SK-N-SH (cell line): Measurements from ENCODE around the gene PSMB10. TPM values are rescaled to one million over a fixed set of nuclear protein-coding genes. Genes with fewer than 3 reads are reported as not detected.

Experiments used
- CTCF ChIA-PET: fragments of 300-600, 350-600 bp; formaldehyde crosslinking; extraction: SDS; loops from one replicate; lab custom pipeline; 2021; lab: Yijun Ruan, JAX
- POLR2A ChIA-PET: fragments of 350-600 bp; sonication (Branson Sonifier 250); formaldehyde crosslinking; extraction: SDS; loops from one replicate; lab custom pipeline; 2020; ENCODE audit warnings: antibody characterized with exemption, inconsistent platforms; lab: Yijun Ruan, JAX
- DNase-seq: peaks from one replicate; pipeline ENCODE4 v3.0.0; 2012
- H2AFZ ChIP-seq: fragments of 200-600 bp; sonication (generic); 2 replicates; pipeline ENCODE4 v1.8.1; 2016; ENCODE audit warnings: antibody characterized with exemption, mild to moderate bottlenecking, low read depth
- H3F3A ChIP-seq: fragments of 200-600 bp; sonication (generic); replicated peaks from 2 replicates; pipeline ENCODE3; 2016; ENCODE audit warnings: antibody characterized with exemption, mild to moderate bottlenecking; ENCODE audit not compliant: insufficient read depth
- H3K27ac ChIP-seq, 2 experiments: fragments of 200-500 bp in 1 of 2; fragments of 200-600 bp in 1 of 2; sonication (Bioruptor generic) in 1 of 2; sonication (generic), shearing (Covaris generic) in 1 of 2; 2 replicates each; pipeline versions ENCODE4 v1.5.1 to v1.6.1; 2014 to 2016; ENCODE audit warnings: low read depth in 2 of 2, inconsistent platforms in 1 of 2, low read length in 1 of 2, mild to moderate bottlenecking in 1 of 2, mixed read lengths in 1 of 2
- H3K27me3 ChIP-seq: fragments of 200-600 bp; sonication (generic), shearing (Covaris generic); 2 replicates; pipeline ENCODE4 v1.6.1; 2016; ENCODE audit warnings: mixed run types; ENCODE audit not compliant: insufficient read depth
- H3K36me3 ChIP-seq, 2 experiments: fragments of 200-500 bp in 1 of 2; fragments of 200-600 bp in 1 of 2; sonication (Bioruptor generic) in 1 of 2; sonication (generic) in 1 of 2; replicated peaks in 1 of 2; 2 replicates each; pipeline versions ENCODE3 to v1.5.1; 2014 to 2016; ENCODE audit warnings: low read length in 1 of 2, mild to moderate bottlenecking in 1 of 2; ENCODE audit not compliant: insufficient read depth in 2 of 2, control insufficient read depth in 1 of 2
- H3K4me1 ChIP-seq, 2 experiments: fragments of 200-500 bp in 1 of 2; fragments of 200-600 bp in 1 of 2; sonication (Bioruptor generic) in 1 of 2; sonication (generic), shearing (Covaris generic) in 1 of 2; 2 replicates each; pipeline versions ENCODE4 v1.5.1 to v1.6.1; 2014 to 2016; ENCODE audit warnings: low read depth in 1 of 2, low read length in 1 of 2, mixed run types in 1 of 2; ENCODE audit not compliant: insufficient read depth in 2 of 2, control insufficient read depth in 1 of 2
- H3K4me2 ChIP-seq: fragments of 200-600 bp; sonication (generic), shearing (Covaris generic); 2 replicates; pipeline ENCODE4 v1.6.1; 2017; ENCODE audit warnings: mixed run types
- H3K4me3 ChIP-seq, 2 experiments: fragments of 200-500 bp in 1 of 2; fragments of 200-600 bp in 1 of 2; sonication (Bioruptor generic) in 1 of 2; sonication (generic), shearing (Covaris generic) in 1 of 2; 2 replicates each; pipeline versions ENCODE4 v1.5.1 to v1.8.1; 2014 to 2016; ENCODE audit warnings: low read depth in 2 of 2, inconsistent platforms in 1 of 2, low read length in 1 of 2, mild to moderate bottlenecking in 1 of 2, mixed read lengths in 1 of 2, moderate library complexity in 1 of 2
- H3K79me2 ChIP-seq: fragments of 200-600 bp; sonication (generic); 2 replicates; pipeline ENCODE4 v1.8.1; 2017; ENCODE audit warnings: mild to moderate bottlenecking; ENCODE audit not compliant: insufficient read depth
- H3K9ac ChIP-seq: fragments of 200-600 bp; sonication (generic); 2 replicates; pipeline ENCODE4 v1.6.1; 2017; ENCODE audit warnings: mixed run types
- H3K9me2 ChIP-seq: fragments of 200-600 bp; sonication (generic); 2 replicates; pipeline ENCODE4 v1.6.1; 2017; ENCODE audit warnings: mixed run types
- H3K9me3 ChIP-seq: fragments of 200-600 bp; sonication (generic); 2 replicates; pipeline ENCODE4 v1.6.1; 2017; ENCODE audit warnings: mixed run types, mild to moderate bottlenecking, moderate library complexity
- H4K20me1 ChIP-seq: fragments of 200-600 bp; sonication (generic); 2 replicates; pipeline ENCODE4 v1.6.1; 2017; ENCODE audit warnings: mild to moderate bottlenecking, mixed run types; ENCODE audit not compliant: insufficient read depth
- EP300 ChIP-seq, 2 experiments: IDR thresholded peaks; 2 replicates each; pipeline versions ENCODE4 v1.4.0 to v1.6.1; 2012; ENCODE audit warnings: borderline replicate concordance in 1 of 2, low read depth in 1 of 2, low read length in 1 of 2
- GATA2 ChIP-seq: sonication (generic); formaldehyde crosslinking; IDR thresholded peaks from 2 replicates; pipeline ENCODE4 v1.5.0; 2020; ENCODE audit warnings: mild to moderate bottlenecking, missing genetic modification reagents
- JUND ChIP-seq: IDR thresholded peaks from 2 replicates; pipeline ENCODE4 v1.4.0; 2012
- MEF2A ChIP-seq: IDR thresholded peaks from 2 replicates; pipeline ENCODE4 v1.4.0; 2012; ENCODE audit warnings: low read depth, borderline replicate concordance
- NRF1 ChIP-seq: IDR thresholded peaks from 2 replicates; pipeline ENCODE4 v1.6.1; 2012; ENCODE audit warnings: low read depth, mild to moderate bottlenecking, low read length
- POLR2AphosphoS5 ChIP-seq: IDR thresholded peaks from 2 replicates; pipeline ENCODE4 v1.6.1; 2012; ENCODE audit warnings: low read depth, low read length
- TAF1 ChIP-seq: IDR thresholded peaks from 2 replicates; pipeline ENCODE4 v1.6.1; 2012; ENCODE audit warnings: low read depth, mild to moderate bottlenecking, low read length, moderate library complexity, borderline replicate concordance
- WGBS: methylation state at CpG from one replicate; pipeline ENCODE4 v1.1.6; 2017; ENCODE audit warnings: low lambda C conversion rate; 5-methylcytosine and 5-hydroxymethylcytosine counted together
- polyA plus RNA-seq, 3 experiments: library from polyadenylated mRNA; depleted of rRNA; stranded (reverse); fragments of >200 nt; gene quantifications; 2 replicates each; pipeline ENCODE4 v1.2.3, GENCODE V29; 2012
- TF ChIP-seq, protein P1 (sequence below): IDR thresholded peaks from 2 replicates; pipeline ENCODE4 v1.4.0; 2012; ENCODE audit warnings: low read depth
- TF ChIP-seq, protein P2 (sequence below): fragments of 150-350 bp; IDR thresholded peaks from 2 replicates; pipeline ENCODE4 v1.6.1; 2017; ENCODE audit warnings: antibody characterized with exemption, low read length, low read depth, borderline replicate concordance
- TF ChIP-seq, protein P3 (sequence below): fragments of 200-600 bp; sonication (generic); IDR thresholded peaks from 2 replicates; pipeline ENCODE4 v1.6.1; 2017; ENCODE audit warnings: antibody characterized with exemption, mild to moderate bottlenecking, moderate library complexity

Gene PSMB10
- polyA plus RNA-seq, 1 of the 3 experiments (the other 2 are of a cell fraction): 57.8 TPM

DNA sequence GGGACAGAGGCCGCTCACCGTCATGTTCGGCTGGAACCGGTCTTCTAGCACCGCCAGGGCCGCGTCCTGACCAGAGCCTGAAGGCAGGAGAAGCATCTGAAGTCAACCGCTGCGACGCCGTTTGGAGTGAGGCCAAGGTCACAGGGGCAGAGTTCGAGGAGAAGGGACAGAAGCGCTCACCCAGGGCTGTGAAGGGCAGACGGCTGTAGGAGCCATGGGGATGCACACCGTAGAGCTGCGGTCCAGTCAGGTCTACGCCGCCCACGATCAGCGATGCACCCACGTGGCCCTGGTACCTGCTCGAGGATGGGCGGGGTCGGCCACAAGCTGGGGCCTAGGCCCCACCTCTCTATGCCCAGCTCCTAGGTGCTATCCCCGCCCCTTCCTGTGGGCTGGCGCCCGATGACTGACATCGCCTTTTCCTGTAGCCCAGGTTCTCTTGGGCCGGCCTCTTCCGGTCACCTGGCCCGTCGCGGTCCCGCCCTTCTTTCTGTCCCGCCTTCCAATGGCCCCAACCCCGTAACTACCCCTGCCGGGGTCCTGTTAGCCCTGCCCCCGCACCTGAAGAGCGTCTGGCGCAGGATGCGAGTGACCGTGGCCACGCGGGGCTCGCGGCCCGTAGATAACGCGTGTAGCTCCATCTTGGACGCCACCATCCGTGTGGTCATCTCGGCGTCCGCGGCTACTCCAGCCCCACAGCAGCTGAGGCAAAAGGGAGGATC lies 1.1 kb downstream of the PSMB10 start (continued):
- no peak for TF ChIP-seq MEF2A
- TF ChIP-seq, protein P1, sequence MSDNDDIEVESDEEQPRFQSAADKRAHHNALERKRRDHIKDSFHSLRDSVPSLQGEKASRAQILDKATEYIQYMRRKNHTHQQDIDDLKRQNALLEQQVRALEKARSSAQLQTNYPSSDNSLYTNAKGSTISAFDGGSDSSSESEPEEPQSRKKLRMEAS: peak; percentile 97
- no peak; the same call in 1 of the 2 replicates for TF ChIP-seq JUND
- TF ChIP-seq GATA2: no peak
- peak; percentile 79 for TF ChIP-seq TAF1
- TF ChIP-seq, protein P2, sequence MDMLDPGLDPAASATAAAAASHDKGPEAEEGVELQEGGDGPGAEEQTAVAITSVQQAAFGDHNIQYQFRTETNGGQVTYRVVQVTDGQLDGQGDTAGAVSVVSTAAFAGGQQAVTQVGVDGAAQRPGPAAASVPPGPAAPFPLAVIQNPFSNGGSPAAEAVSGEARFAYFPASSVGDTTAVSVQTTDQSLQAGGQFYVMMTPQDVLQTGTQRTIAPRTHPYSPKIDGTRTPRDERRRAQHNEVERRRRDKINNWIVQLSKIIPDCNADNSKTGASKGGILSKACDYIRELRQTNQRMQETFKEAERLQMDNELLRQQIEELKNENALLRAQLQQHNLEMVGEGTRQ: peak; percentile 75
- TF ChIP-seq NRF1: no peak
- TF ChIP-seq, protein P3, sequence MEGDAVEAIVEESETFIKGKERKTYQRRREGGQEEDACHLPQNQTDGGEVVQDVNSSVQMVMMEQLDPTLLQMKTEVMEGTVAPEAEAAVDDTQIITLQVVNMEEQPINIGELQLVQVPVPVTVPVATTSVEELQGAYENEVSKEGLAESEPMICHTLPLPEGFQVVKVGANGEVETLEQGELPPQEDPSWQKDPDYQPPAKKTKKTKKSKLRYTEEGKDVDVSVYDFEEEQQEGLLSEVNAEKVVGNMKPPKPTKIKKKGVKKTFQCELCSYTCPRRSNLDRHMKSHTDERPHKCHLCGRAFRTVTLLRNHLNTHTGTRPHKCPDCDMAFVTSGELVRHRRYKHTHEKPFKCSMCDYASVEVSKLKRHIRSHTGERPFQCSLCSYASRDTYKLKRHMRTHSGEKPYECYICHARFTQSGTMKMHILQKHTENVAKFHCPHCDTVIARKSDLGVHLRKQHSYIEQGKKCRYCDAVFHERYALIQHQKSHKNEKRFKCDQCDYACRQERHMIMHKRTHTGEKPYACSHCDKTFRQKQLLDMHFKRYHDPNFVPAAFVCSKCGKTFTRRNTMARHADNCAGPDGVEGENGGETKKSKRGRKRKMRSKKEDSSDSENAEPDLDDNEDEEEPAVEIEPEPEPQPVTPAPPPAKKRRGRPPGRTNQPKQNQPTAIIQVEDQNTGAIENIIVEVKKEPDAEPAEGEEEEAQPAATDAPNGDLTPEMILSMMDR: no peak

DNA sequence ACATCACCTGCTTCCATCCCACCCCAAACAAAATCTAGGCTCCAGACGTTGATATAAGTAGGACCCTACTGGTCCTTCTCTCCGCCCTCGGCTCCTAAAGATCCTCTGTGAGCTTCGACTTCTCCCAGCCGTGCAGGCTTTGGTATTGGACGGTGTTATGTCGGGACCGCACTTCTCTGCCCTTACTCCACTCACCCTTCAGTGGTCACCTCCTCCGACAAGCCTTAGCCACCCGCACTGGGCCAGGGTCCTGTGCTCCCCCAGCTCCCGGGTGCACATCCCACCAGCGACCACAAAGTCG lies 1.6 kb downstream of the PSMB10 start:
- Histone ChIP-seq H3K9me3 (no peaks in the 10 kb centered on the region), H3K9ac (peak overlapping the region; percentile 86), H3K79me2 (peaks cover 23% of the 10 kb centered on the region), H3K4me1 (peaks cover 11 to 25% of the 10 kb centered on the region in 2 experiments; a peak in 2 of 4 replicates), H3F3A (peaks cover 10% of the 10 kb centered on the region), H3K27ac (peak overlapping the region; percentile 13 to 64; a peak in 3 of 4 replicates), H3K4me2 (peak overlapping the region; percentile 99), H4K20me1 (no peaks in the 10 kb centered on the region), H3K27me3 (no peaks in the 10 kb centered on the region), H3K36me3 (peaks cover 0 to 20% of the 10 kb centered on the region in 2 experiments), H2AFZ (peak overlapping the region; percentile 61), H3K4me3 (peak overlapping the region; percentile 84 to 89), H3K9me2 (no peaks in the 10 kb centered on the region)
- POLR2A ChIA-PET: interaction anchor here (0.6 to 2.5 kb wide), 11 partner anchors 9 to 1112 kb away, joined by 3 to 12 read pairs (median 4); partner anchors contain the start of genes ACD, LCAT, NFATC3 and NRN1L
- CTCF ChIA-PET: interaction anchor here (0.7 to 28.1 kb wide), 7 partner anchors 27 to 263 kb away, joined by 3 to 564 read pairs (median 7); partner anchors contain the start of genes EDC4, NRN1L and PSKH1
- TF ChIP-seq POLR2AphosphoS5 (0 out of 2 replicates have a peak, but pooled peaks have one; percentile 1), GATA2 (no peak), EP300 (IDR thresholded peaks at IDR 0.05; ENCODE audit: borderline replicate concordance in 1 of 2, low read depth in 1 of 2, low read length in 1 of 2) (no peak)
- peak; percentile 61 for DNase-seq
- 14% methylated on average over 13 of the region's 13 CpGs for WGBS
